HG02943 (cell line): ENCODE measurements around the gene YTHDC1.
"Not testable (repeated sequence)": the region's sequence is repeated elsewhere in the genome, so short reads cannot be mapped to it uniquely, and the experiment has no call there.

ENCODE experiments used
- ATAC-seq: cut with Tn5 transposase; IDR thresholded peaks from one replicate; pipeline ENCODE4 v1.9.1; 2021; ENCODE audit warnings: mild to moderate bottlenecking, low read depth, moderate library complexity; ENCODE audit not compliant: unreplicated experiment

Gene YTHDC1

GRCh38 chr4:68299492-68300457, 50.1 kb downstream of the YTHDC1 start:
- ATAC-seq: no peak

GRCh38 chr4:68297137-68297536, 52.8 kb downstream of the YTHDC1 start:
- ATAC-seq: no peak

- ATAC-seq: no peak
Observed at GRCh38 chr4:68291256-68291655, 58.6 kb downstream of the YTHDC1 start.

- no peak for ATAC-seq
Observed at GRCh38 chr4:68288393-68288740, 61.5 kb downstream of the YTHDC1 start.

GRCh38 chr4:68287704-68288392, 62.0 kb downstream of the YTHDC1 start:
- ATAC-seq: no peak

GRCh38 chr4:68283714-68284113, 66.2 kb downstream of the YTHDC1 start:
- no peak for ATAC-seq

- no peak for ATAC-seq
Observed at GRCh38 chr4:68283095-68283494, 66.8 kb downstream of the YTHDC1 start.

- ATAC-seq: not testable (repeated sequence)
Observed at GRCh38 chr4:68281796-68282740, 67.8 kb downstream of the YTHDC1 start.

- ATAC-seq: no peak
Observed at GRCh38 chr4:68278029-68278428, 71.9 kb downstream of the YTHDC1 start.

- no peak for ATAC-seq
Observed at GRCh38 chr4:68277627-68278026, 72.3 kb downstream of the YTHDC1 start.

GRCh38 chr4:68272860-68273259, 77.0 kb downstream of the YTHDC1 start:
- no peak for ATAC-seq

- no peak for ATAC-seq
Observed at GRCh38 chr4:68272380-68272779, 77.5 kb downstream of the YTHDC1 start.

- peak; percentile 62 for ATAC-seq
Observed at GRCh38 chr4:68271851-68272357, 78.0 kb downstream of the YTHDC1 start.

GRCh38 chr4:68267433-68267944, 82.4 kb downstream of the YTHDC1 start:
- no peak for ATAC-seq

GRCh38 chr4:68264875-68265565, 84.9 kb downstream of the YTHDC1 start:
- no peak for ATAC-seq
